GM10248 (cell line): Measurements from ENCODE around the gene PRR36.

Experiments used
- CTCF ChIA-PET: fragments of 300-600 bp; sonication (Branson Sonifier 250); formaldehyde crosslinking; extraction: SDS; loops from one replicate; lab custom pipeline; 2021; ENCODE audit warnings: antibody characterized with exemption; lab: Yijun Ruan, JAX
- POLR2A ChIA-PET: fragments of 350-650 bp; sonication (Branson Sonifier 250); formaldehyde crosslinking; extraction: SDS; loops from one replicate; lab custom pipeline; 2020; ENCODE audit warnings: antibody characterized with exemption; lab: Yijun Ruan, JAX
- DNase-seq: peaks from one replicate; pipeline ENCODE4 v3.0.0; 2012; ENCODE audit errors: extremely low spot score
- TF ChIP-seq, protein P1 (sequence below): IDR thresholded peaks from 2 replicates; pipeline ENCODE4 v1.5.1; 2012; ENCODE audit warnings: mild to moderate bottlenecking, low read depth; ENCODE audit errors: extremely low read depth, missing control alignments, control extremely low read depth

PRR36 gene

DNA sequence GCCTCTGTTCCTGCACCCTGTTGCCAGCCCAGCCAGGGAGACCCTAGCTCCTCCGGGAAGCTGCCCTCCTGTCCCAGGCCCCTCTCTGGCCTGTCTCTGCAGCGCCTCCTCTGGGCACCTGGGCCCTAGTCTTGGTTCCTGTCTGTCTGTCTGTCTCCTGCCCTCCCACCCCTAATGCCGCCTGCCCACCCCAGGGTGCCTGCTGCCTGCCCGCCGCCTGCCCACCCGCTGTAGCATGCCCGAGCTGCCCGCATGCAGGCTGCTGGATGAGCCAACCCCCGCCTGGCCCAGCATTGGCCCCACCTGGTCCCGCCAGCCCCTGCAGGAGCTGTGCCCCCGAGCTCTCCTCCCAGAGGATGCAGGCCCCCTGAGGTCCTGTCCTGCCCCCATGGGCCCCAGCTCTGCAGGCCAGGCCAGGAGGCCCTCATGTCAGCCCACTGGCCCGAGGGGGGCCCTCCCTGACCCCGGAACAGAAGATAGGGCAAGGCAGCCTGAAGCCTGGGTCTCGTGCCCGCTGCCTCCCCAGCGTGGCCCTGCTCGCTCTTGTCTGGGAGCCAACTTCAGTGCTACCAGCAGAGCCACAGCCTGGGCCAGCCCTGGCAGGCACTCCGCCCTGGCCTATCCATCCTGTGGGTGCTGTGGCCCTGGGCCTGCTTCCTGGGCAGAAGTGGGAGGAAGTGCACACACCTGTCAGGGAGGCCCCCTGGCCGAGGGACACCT, 34.7 kb upstream of the PRR36 start:
- CTCF ChIA-PET, result interaction anchor here (0.9 to 1.2 kb wide), 3 partner anchors 9 to 31 kb away, joined by 3 to 5 read pairs (median 3); no protein-coding TSS in a partner anchor
- POLR2A ChIA-PET, result interaction anchor here (0.7 kb wide), 1 partner anchor 256 kb away, joined by 3 read pairs; no protein-coding TSS in a partner anchor
- DNase-seq, result no peak
- TF ChIP-seq, protein P1, sequence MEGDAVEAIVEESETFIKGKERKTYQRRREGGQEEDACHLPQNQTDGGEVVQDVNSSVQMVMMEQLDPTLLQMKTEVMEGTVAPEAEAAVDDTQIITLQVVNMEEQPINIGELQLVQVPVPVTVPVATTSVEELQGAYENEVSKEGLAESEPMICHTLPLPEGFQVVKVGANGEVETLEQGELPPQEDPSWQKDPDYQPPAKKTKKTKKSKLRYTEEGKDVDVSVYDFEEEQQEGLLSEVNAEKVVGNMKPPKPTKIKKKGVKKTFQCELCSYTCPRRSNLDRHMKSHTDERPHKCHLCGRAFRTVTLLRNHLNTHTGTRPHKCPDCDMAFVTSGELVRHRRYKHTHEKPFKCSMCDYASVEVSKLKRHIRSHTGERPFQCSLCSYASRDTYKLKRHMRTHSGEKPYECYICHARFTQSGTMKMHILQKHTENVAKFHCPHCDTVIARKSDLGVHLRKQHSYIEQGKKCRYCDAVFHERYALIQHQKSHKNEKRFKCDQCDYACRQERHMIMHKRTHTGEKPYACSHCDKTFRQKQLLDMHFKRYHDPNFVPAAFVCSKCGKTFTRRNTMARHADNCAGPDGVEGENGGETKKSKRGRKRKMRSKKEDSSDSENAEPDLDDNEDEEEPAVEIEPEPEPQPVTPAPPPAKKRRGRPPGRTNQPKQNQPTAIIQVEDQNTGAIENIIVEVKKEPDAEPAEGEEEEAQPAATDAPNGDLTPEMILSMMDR, result no peak

DNA sequence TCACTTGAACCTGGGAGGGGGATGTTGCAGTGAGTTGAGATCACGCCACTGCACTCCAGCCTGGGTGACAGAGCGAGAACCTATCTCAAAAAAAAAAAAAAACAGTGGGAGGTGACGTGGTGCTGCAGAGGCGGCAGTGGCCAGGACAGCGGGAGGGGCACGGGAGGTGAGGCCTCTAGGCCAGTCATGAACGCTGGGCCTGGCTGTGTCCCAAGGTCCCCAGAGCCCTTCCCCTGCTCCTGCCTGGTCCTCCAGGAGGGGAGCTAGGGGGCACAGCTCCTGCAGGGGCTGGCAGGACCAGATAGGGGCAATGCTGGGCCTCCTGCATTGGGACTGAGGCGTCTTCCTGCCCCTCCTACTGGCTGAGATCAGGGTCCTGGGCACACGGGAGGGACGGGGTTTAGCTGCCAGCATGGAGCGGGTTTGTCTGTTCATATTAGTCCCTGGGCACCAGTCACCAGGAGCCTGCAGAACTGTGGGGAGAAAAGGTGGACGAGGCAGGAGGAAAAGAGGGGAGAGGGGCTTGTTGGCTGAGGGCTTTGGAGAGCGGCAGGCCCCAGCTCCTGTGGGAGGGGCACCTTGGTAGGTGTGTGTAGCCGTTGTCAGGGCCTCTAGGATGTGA, 34.0 kb upstream of the PRR36 start:
- CTCF ChIA-PET, result interaction anchor here (0.9 to 1.2 kb wide), 3 partner anchors 10 to 32 kb away, joined by 3 to 5 read pairs (median 3); no protein-coding TSS in a partner anchor

DNA sequence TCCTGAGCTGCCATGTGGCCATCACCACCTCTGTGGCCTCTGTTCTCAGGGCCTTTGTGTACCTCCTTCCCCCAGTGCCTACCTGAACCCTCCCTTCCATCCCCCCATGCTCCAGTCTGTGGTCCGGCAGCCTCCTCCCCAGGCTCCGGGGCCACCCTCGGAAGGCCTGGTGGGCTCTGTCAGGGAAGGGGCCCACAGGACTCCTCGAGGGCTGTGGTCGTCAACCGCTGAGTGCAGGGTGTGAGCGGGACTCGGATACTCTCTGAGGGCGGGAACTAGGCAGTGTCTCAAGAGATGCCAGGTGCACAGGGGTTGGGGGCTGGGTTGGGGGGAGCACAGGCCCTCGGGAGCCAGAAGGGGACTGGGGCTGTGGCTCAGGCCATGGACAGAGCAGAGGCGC, 33.4 kb upstream of the PRR36 start:
- TF ChIP-seq, protein P1, result no peak

More for the DNA sequence above, 34.0 kb upstream of the PRR36 start:
- DNase-seq, result no peak
- TF ChIP-seq, protein P1, result no peak
- POLR2A ChIA-PET, result interaction anchor here (0.7 kb wide), 2 partner anchors 12 to 66 kb away, joined by 5 read pairs; partner anchors contain the start of gene SNAPC2

DNA sequence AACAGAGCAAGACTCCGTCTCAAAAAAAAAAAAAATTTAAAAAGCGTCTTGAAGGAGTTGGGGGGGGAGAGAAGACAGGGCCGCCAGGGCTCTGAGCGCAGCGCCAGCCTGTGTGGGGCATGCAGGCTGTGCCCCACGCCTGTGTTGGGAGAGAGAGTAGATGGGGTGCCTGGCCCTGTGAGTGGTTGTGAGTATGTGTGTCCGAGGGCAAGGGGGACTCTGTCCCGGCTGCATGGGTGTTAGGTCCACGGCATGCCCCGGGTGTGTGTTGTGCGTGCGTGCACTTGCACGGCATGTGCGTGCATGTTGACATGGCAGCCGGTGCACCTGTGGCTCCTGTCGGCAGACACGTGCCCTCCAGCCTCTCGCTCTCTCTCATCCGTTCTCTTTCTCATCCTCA, 32.9 kb upstream of the PRR36 start:
- TF ChIP-seq, protein P1, result no peak

More for the DNA sequence above, 33.4 kb upstream of the PRR36 start:
- POLR2A ChIA-PET, result interaction anchor here (0.7 kb wide), 2 partner anchors 12 to 66 kb away, joined by 5 read pairs; partner anchors contain the start of gene SNAPC2
- no peak for DNase-seq
- CTCF ChIA-PET, result interaction anchor here (1.1 kb wide), 1 partner anchor 10 kb away, joined by 3 read pairs; no protein-coding TSS in a partner anchor

DNA sequence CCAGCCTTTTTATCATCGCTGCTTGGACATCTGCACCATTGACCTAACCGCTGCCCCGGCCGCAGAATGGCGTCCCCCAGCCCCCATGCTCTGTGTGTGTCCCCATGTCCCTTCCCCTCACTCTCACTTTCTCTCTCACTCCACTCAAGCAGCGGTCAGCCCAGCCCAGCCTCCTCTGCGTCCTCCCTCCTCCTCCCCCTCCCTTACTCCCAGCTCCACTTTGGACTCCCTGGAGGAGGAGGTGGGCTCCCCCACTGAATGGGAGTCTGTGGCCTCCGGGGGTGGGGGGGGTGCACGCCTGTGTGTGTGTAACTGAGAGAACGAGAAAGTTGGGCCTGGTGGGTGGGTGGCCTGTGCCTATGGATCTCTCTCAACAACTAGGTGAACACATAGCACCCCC, 31.7 kb upstream of the PRR36 start:
- CTCF ChIA-PET, result no interaction called here
- POLR2A ChIA-PET, result no interaction called here
- DNase-seq, result no peak
- TF ChIP-seq, protein P1, result no peak

More for the DNA sequence above, 32.9 kb upstream of the PRR36 start:
- POLR2A ChIA-PET, result no interaction called here
- CTCF ChIA-PET, result no interaction called here
- no peak for DNase-seq

DNA sequence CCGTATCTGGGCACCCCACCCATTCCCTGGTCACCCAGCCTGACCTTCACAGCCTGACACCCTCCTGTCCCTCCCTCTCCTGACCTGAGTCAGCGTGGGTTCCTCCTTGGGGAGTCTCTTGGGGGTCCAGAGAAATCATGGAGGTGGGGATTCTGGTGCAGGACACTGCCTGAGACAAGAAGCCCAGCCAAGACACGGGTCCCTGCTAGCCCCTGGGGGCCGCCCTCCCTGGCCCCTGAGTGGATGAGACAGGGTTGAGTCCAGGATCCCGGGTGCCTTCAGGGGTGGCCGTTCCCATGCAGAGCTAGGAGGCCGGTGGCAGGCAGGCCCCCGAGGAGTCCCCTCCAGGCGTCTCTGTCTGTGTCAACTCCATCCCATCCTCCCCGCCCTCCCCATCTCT, 31.1 kb upstream of the PRR36 start:
- TF ChIP-seq, protein P1, result no peak
- CTCF ChIA-PET, result no interaction called here
- DNase-seq, result no peak
- POLR2A ChIA-PET, result no interaction called here
